Measurements from ENCODE around the gene FSHR. TPM values are rescaled to one million over a fixed set of nuclear protein-coding genes. Genes with fewer than 3 reads are reported as not detected.

The FSHR gene
- total and polyA plus RNA-seq, 2 of the 4 experiments (the other 2 are of a cell fraction) = not detected

DNA sequence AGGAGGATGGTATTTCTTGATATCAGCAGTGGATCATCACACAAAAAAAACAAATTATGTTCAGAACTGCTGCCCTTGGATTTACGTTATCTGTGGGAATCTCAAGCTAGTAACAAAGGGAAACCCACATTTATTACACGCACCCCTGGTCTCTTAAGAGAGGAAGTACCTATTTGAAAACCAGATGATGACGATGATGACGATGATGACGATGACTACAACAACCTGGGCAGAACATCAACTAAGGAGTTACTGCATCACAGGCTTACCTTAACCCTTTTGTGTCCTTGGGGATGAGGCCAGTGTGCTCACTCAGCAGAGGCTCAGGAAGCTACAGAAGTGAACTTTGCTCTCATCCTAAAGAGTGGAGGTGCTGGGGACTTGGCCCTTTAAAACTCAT lies 169.4 kb downstream of the FSHR start:
- Histone ChIP-seq H4K8ac (ENCODE audit: low read depth in 2 of 2, low read length in 2 of 2) (no peak overlapping the region), H3K4me1 (ENCODE audit: control insufficient read depth, insufficient read depth, low read length) (no peaks in the 10 kb centered on the region), H2BK20ac (ENCODE audit: low read depth, low read length) (no peak overlapping the region), H4K20me1 (ENCODE audit: insufficient read depth, low read length) (no peaks in the 10 kb centered on the region), H3K56ac (ENCODE audit: extremely low read depth, insufficient read depth, low read length) (no peak overlapping the region), H3K23ac (ENCODE audit: low read depth, low read length) (no peak overlapping the region), H3K9me1 (ENCODE audit: insufficient read depth, low read length) (no peaks in the 10 kb centered on the region), H3K4me2 (ENCODE audit: low read depth, low read length) (no peak overlapping the region), H3K4ac (ENCODE audit: low read depth, low read length) (no peak overlapping the region), H2AK9ac (replicated peaks; ENCODE audit: low read depth, low read length, poor library complexity) (no peak overlapping the region), H3K36me3 (ENCODE audit: control insufficient read depth, insufficient read depth, low read length) (no peaks in the 10 kb centered on the region), H3K4me3 (ENCODE audit: insufficient read depth, low read depth, low read length) (no peak overlapping the region), H2BK5ac (ENCODE audit: low read depth, low read length, poor library complexity, severe bottlenecking) (no peak overlapping the region), H3K18ac (ENCODE audit: low read depth, low read length) (no peak overlapping the region), H3K14ac (replicated peaks; ENCODE audit: low read depth, low read length) (no peak overlapping the region), H2BK15ac (ENCODE audit: low read depth, low read length) (no peak overlapping the region), H4K5ac (ENCODE audit: low read depth, low read length) (no peak overlapping the region), H2BK120ac (ENCODE audit: low read depth, low read length) (no peak overlapping the region), H3K27ac (ENCODE audit: insufficient read depth, low read length) (no peak overlapping the region), H3K9me3 (ENCODE audit: control insufficient read depth, insufficient read depth, low read length) (no peaks in the 10 kb centered on the region), H3K9ac (ENCODE audit: low read depth, low read length) (no peak overlapping the region), H3K79me1 (ENCODE audit: low read depth in 1 of 2, low read length in 2 of 2) (no peaks in the 10 kb centered on the region), H2AFZ (replicated peaks; ENCODE audit: low read length, poor library complexity) (no peak overlapping the region), H4K91ac (ENCODE audit: insufficient read depth, low read depth, low read length) (no peak overlapping the region), H3K27me3 (ENCODE audit: control insufficient read depth, insufficient read depth, low read length) (no peaks in the 10 kb centered on the region; the same call in 1 of the 2 replicates), H2AK5ac (ENCODE audit: low read depth, low read length) (no peak overlapping the region)
- CTCF ChIA-PET = interaction anchor here (0.9 kb wide), 1 partner anchor 18 kb away, joined by 3 read pairs; no protein-coding TSS in a partner anchor
- in situ Hi-C loops (cut with MboI; ENCODE audit: low sequenced_read_pairs) (no loop called here), dilution Hi-C loops (cut with HindIII; ENCODE audit: low sequenced_read_pairs, unreplicated experiment) (no loop called here), intact Hi-C loops (cut with micrococcal nuclease) (no loop called here)
- POLR2A ChIA-PET (ENCODE audit: unreplicated experiment) = no interaction called here
- ATAC-seq (ENCODE audit: low read depth) = no peak
- WGBS, 2 experiments (ENCODE audit: extremely low coverage in 2 of 2, insufficient read length in 1 of 2) = no CpG with 5 or more reads among the region's 5 CpGs
- BruUV-seq (replicated peaks) = no TSS peak
- DNase-seq = no peak
- TF ChIP-seq, protein P1, sequence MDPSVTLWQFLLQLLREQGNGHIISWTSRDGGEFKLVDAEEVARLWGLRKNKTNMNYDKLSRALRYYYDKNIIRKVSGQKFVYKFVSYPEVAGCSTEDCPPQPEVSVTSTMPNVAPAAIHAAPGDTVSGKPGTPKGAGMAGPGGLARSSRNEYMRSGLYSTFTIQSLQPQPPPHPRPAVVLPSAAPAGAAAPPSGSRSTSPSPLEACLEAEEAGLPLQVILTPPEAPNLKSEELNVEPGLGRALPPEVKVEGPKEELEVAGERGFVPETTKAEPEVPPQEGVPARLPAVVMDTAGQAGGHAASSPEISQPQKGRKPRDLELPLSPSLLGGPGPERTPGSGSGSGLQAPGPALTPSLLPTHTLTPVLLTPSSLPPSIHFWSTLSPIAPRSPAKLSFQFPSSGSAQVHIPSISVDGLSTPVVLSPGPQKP (IDR thresholded peaks at IDR 0.05; ENCODE audit: borderline replicate concordance, low read depth, low read length) = no peak
- TF ChIP-seq SMC3 (IDR thresholded peaks at IDR 0.05; ENCODE audit: low read depth, low read length) (no peak), MAFK (IDR thresholded peaks at IDR 0.05; ENCODE audit: low read depth, low read length) (no peak), CHD1 (IDR thresholded peaks at IDR 0.05; ENCODE audit: low read depth, low read length) (no peak), MXI1 (IDR thresholded peaks at IDR 0.05; ENCODE audit: borderline replicate concordance, low read depth, low read length) (no peak), POLR2A (IDR thresholded peaks at IDR 0.05; ENCODE audit: low read depth, low read length) (no peak), NFE2L2 (IDR thresholded peaks at IDR 0.05; ENCODE audit: low read depth, low read length) (no peak)

Measured in IMR-90 (cell line).